Head of caudate nucleus (tissue), 42 donors: ENCODE data around the gene SCPEP1.

Experiments used
- DNase-seq, 42 donors: peaks; one replicate each; pipeline versions ENCODE4 v3.0.0 to v3.0.0-alpha.2; 2020 to 2021; ENCODE audit warnings: mixed read lengths in 7 of 42
- intact Hi-C: fragments of 100-400 bp; cut with DNase I; formaldehyde crosslinking; loops from one replicate; pipeline ENCODE4 v1.15.0; 2022

Gene SCPEP1

GRCh38 chr17:56988901-56989572 is 11.1 kb downstream of the SCPEP1 start:
- intact Hi-C loops, result no loop called here
- DNase-seq, result no peak

GRCh38 chr17:56992364-56992763 is 14.4 kb downstream of the SCPEP1 start:
- DNase-seq, result no peak
- intact Hi-C loops, result no loop called here

GRCh38 chr17:56994009-56994792 is 16.3 kb downstream of the SCPEP1 start:
- intact Hi-C loops, result no loop called here
- no peak for DNase-seq

- intact Hi-C loops, result no loop called here
- DNase-seq, result no peak
These were observed 17.8 kb downstream of the SCPEP1 start for GRCh38 chr17:56995766-56996165.

GRCh38 chr17:56997313-56997712 is 19.4 kb downstream of the SCPEP1 start:
- DNase-seq, result no peak
- intact Hi-C loops, result no loop called here

GRCh38 chr17:57001541-57001940 is 23.6 kb downstream of the SCPEP1 start:
- no peak for DNase-seq
- intact Hi-C loops, result no loop called here

- intact Hi-C loops, result no loop called here
- DNase-seq, result no peak
These were observed 25.0 kb downstream of the SCPEP1 start for GRCh38 chr17:57002904-57003303.

- peak in 3 of 42 donors; percentile 3 to 13 (median 8) for DNase-seq
- intact Hi-C loops, result no loop called here
These were observed 27.1 kb downstream of the SCPEP1 start for GRCh38 chr17:57004944-57005579.

GRCh38 chr17:57006040-57006439 is 28.1 kb downstream of the SCPEP1 start:
- intact Hi-C loops, result no loop called here
- DNase-seq, result no peak

- DNase-seq, result no peak
- intact Hi-C loops, result no loop called here
These were observed 31.0 kb downstream of the SCPEP1 start for GRCh38 chr17:57008958-57009357.

- intact Hi-C loops, result no loop called here
- peak; percentile 27 to 86 (median 62) for DNase-seq
These were observed 32.0 kb downstream of the SCPEP1 start for GRCh38 chr17:57009737-57010445.

GRCh38 chr17:57010487-57010886 is 32.6 kb downstream of the SCPEP1 start:
- intact Hi-C loops, result no loop called here
- DNase-seq, result no peak

GRCh38 chr17:57011491-57012015 is 33.6 kb downstream of the SCPEP1 start:
- intact Hi-C loops, result no loop called here
- DNase-seq, result no peak

GRCh38 chr17:57016071-57016763 is 38.3 kb downstream of the SCPEP1 start:
- DNase-seq, result no peak
- intact Hi-C loops, result no loop called here

GRCh38 chr17:57016764-57017116 is 38.8 kb downstream of the SCPEP1 start:
- no peak for DNase-seq
- intact Hi-C loops, result no loop called here

- intact Hi-C loops, result no loop called here
- DNase-seq, result no peak
These were observed 39.7 kb downstream of the SCPEP1 start for GRCh38 chr17:57017625-57018024.

GRCh38 chr17:57020208-57020607 is 42.3 kb downstream of the SCPEP1 start:
- intact Hi-C loops, result no loop called here
- DNase-seq, result no peak

- intact Hi-C loops, result no loop called here
- no peak for DNase-seq
These were observed 43.5 kb downstream of the SCPEP1 start for GRCh38 chr17:57021226-57021940.
